Fibroblast of upper back skin (primary cell): ENCODE results near the gene STK38L.

Source experiments
- DNase-seq: peaks from one replicate; pipeline ENCODE4 v3.0.0-alpha.2; 2013

STK38L gene

GRCh38 chr12:27243804-27244688 lies at the start of gene STK38L:
Gene STK38L, plus strand, starts transcription at chr12:27244286. Its CDS starts 53,435 bp downstream, at chr12:27297721.
- DNase-seq = peak; percentile 97

- DNase-seq = no peak
These were observed 49.4 kb upstream of the STK38L start for GRCh38 chr12:27194644-27195043.

- DNase-seq = peak; percentile 79
These were observed 46.0 kb upstream of the STK38L start for GRCh38 chr12:27198036-27198435.

GRCh38 chr12:27199638-27200300 lies 44.3 kb upstream of the STK38L start:
- no peak for DNase-seq

GRCh38 chr12:27201169-27201568 lies 42.9 kb upstream of the STK38L start:
- DNase-seq = no peak

GRCh38 chr12:27206801-27207502 lies 37.1 kb upstream of the STK38L start:
- DNase-seq = no peak

GRCh38 chr12:27207615-27208413 lies 36.3 kb upstream of the STK38L start:
- DNase-seq = peak; percentile 14

GRCh38 chr12:27208414-27208750 lies 35.7 kb upstream of the STK38L start:
- no peak for DNase-seq

- DNase-seq = no peak
These were observed 34.7 kb upstream of the STK38L start for GRCh38 chr12:27209257-27209910.

- no peak for DNase-seq
These were observed 33.9 kb upstream of the STK38L start for GRCh38 chr12:27210187-27210586.

- no peak for DNase-seq
These were observed 31.2 kb upstream of the STK38L start for GRCh38 chr12:27212861-27213260.

- DNase-seq = no peak
These were observed 30.8 kb upstream of the STK38L start for GRCh38 chr12:27213304-27213703.

GRCh38 chr12:27213830-27214787 lies 30.0 kb upstream of the STK38L start:
- no peak for DNase-seq

GRCh38 chr12:27217590-27217989 lies 26.5 kb upstream of the STK38L start:
- DNase-seq = no peak

GRCh38 chr12:27219693-27220054 lies 24.4 kb upstream of the STK38L start:
- DNase-seq = no peak

- DNase-seq = peak; percentile 43
These were observed 23.8 kb upstream of the STK38L start for GRCh38 chr12:27220055-27220987.

GRCh38 chr12:27220988-27221345 lies 23.1 kb upstream of the STK38L start:
- no peak for DNase-seq

GRCh38 chr12:27221625-27222387 lies 22.3 kb upstream of the STK38L start:
- DNase-seq = no peak

GRCh38 chr12:27226407-27226929 lies 17.6 kb upstream of the STK38L start:
- DNase-seq = peak; percentile 49
